GM19468 (cell line): ENCODE data around the gene SLC17A2.
A peak's percentile ranks its signal among the peaks of the same experiment; 100 is the strongest.
"Not testable (repeated sequence)": the region's sequence is repeated elsewhere in the genome, so short reads cannot be mapped to it uniquely, and the experiment has no call there.

ENCODE experiments used
- ATAC-seq: cut with Tn5 transposase; IDR thresholded peaks from one replicate; pipeline ENCODE4 v1.9.1; 2021; ENCODE audit warnings: mild to moderate bottlenecking, moderate library complexity, moderate number of reproducible peaks; ENCODE audit not compliant: unreplicated experiment; ENCODE audit errors: extremely low read depth

SLC17A2 gene

DNA sequence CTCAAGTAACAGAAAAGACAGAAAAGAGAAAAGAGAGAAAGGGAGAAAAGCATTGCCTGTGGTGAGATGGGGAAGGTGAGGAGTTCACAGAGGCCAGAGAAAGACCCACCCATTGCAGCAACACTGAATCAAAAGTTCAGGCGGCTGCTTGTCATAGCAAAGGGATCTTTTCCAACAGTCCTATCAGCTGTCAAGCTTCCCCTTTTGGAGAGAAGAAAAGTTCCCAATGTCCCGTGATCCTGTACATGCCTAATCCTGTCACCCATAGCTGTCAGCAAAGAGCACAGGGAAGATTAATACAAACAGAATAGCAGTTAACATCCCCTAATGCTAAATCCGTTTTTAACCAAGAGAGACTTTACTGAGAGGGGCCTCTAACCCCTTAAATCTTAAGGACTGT is 23.2 kb upstream of the SLC17A2 start:
- ATAC-seq: no peak

DNA sequence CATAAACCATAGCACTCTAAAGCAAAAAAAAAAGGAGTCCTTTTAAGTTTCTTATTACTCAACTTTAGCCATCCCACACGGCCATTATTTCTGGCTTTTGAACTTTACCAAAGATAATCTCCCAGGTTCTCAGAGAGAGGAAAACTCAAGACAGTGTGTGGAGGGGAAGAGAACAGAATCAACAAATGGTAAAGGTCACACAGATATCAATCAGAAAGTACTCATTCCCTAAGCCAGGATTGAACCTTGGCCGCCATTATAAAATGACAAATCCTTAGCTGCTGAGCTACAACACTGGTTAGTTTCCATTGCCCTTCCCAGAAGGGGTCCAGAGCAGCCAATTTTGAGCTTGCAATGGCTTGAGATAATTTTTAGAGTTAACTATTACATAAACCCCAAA is 22.0 kb upstream of the SLC17A2 start:
- ATAC-seq: no peak

DNA sequence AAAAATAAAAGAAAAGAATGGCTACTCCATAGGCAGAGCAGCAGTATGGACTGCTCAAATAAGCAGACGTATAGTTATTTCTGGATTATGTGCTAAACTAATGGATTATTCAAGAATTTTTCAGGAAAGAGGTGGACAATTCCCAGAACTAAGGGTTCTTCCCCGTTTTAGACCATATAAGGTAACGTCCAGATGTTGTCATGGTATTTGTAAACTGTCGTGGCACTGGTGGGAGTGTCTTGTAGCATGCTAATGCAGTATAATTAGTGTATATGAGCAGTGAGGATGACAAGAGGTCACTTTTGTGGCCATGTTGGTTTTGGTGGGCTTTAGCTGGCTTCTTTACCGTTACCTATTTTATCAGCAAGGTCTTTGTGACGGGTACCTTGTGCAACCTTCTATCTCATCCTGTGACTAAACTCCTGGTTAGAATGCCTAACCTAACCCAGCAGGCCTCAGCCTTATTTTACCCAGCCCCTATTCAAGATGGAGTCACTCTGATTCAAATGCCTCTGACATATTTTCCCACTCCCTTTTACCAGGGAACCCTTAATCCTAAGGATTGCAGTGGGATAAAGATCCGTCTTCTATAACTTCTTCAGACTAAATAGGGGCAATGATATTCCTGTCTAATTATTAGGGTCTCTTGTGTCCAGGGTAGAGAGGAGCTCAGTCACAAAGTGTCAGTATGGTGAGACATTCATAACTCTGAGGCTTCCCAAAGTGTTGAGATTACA is 21.0 kb upstream of the SLC17A2 start:
- ATAC-seq: no peak

DNA sequence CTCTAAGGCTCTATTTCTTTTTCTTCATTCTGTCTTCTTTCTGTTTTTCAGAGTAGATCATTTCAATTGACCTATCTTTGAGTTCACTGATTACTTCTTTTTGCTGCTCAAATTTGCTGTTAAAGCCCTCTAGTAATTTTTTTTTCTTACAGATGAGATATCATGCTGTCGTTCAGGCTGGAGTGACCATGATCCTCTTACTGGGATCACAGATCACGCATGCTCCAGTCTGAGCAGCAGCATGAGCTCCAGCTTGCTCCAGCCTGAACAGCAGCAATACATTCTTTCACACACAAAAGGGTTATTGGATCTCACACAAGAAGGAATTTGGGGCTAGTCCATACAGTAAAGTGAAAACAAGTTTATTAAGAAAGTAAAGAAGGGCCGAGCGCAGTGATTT is 19.8 kb upstream of the SLC17A2 start:
- no peak for ATAC-seq

- ATAC-seq: no peak
These were observed 19.2 kb upstream of the SLC17A2 start for GRCh38 chr6:25949695-25950094.

GRCh38 chr6:25947492-25947891 is 17.0 kb upstream of the SLC17A2 start:
- not testable (repeated sequence) for ATAC-seq

GRCh38 chr6:25946631-25947030 is 16.1 kb upstream of the SLC17A2 start:
- no peak for ATAC-seq

DNA sequence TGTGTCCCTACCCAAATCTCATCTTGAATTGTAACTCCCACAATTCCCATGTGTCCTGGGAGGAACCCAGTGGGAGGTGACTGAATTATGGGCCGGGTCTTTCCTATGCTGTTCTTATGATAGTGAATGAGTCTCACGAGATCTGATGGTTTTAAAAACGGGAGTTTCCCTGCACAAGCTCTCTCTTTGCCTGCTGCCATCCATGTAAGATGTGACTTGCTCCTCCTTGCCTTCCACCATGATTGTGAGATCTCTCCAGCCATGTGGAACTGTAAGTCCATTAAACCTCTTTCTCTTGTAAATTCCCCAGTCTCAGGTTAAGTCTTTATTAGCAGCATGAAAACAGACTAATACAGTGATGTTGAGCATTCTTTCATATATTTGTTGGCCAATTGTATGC is 15.2 kb upstream of the SLC17A2 start:
- ATAC-seq: not testable (repeated sequence)

- peak; percentile 58 for ATAC-seq
These were observed 14.4 kb upstream of the SLC17A2 start for GRCh38 chr6:25944688-25945574.

DNA sequence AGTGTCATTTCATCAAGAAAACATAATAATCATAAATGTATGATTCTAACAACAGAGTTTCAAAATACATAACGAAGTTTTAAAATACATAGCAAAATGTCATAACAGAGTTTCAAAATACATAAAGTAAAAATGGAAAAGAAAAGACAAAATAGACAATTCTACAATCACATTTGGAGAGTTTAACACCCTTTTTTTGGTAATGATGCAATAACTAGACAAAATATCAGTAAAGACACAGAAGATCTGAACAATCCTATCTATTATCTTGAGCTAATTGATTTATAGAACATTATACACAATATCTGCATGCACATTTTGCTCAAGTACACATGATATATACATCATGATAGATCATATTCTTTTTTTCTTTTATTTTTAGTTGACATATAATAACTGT is 13.4 kb upstream of the SLC17A2 start:
- no peak for ATAC-seq

- no peak for ATAC-seq
These were observed 12.2 kb upstream of the SLC17A2 start for GRCh38 chr6:25942561-25943147.

DNA sequence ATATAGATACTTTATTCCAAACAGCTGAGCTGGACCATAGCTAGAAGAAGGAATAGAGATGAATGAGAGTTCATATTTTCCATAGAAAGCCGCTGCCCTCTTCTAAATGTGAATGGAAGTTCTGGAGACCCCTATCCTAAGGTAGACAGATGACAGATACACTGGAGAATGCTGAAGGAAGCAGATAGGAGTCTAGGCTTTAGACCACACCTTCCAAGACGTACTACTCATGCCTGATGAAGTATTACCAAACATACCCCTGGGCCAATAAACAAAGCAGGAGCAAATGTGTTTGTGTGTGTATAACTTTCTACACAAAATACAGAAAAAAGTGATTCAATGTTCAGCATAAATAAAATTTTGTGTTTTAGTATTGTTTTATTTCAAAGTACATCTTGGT is 9.1 kb upstream of the SLC17A2 start:
- no peak for ATAC-seq

GRCh38 chr6:25935953-25936352 is 5.5 kb upstream of the SLC17A2 start:
- ATAC-seq: no peak

DNA sequence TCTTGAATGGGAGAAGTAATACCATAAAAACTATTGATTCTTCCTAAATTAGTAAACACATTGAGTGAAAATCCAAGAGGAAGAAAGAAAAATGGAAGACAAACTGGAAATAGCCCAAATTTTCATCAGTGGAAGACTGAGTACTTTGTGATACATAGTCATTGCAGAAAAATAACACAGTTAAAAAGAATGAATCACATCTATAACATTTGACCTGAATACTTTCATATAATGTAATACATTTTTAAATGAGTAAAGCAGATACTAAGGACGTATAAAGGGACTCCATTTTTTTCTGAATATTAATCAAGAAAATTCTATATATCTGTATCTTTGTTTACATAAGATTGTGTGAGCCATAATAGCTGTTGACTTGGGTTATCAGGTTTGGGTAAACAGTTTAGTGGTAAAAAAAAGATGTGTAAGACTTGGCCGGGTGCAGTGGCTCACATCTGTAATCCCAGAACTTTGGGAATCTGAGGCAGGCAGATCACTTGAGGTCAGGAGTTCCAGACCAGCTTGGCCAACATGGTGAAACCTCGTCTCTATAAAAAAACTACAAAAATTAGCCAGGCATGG is 4.3 kb upstream of the SLC17A2 start:
- no peak for ATAC-seq

DNA sequence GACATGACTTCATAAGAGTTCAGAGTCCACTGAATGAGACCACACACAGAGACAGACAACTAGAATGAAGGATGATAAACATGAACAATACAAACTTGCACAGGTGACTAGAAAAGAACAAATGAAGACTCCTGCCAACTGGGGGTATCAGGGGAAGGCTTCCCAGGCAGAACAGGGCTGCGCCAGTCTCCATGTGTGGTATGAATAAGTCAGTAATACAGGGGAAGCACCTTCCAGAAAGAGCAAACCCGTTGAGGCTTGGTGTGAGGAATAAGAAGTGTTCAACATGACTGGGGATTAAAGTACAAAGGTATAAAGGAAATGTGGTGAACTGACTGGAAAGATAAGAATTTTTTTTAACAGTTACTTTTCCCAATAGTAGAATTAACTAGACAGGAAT is 3.7 kb upstream of the SLC17A2 start:
- ATAC-seq: no peak

DNA sequence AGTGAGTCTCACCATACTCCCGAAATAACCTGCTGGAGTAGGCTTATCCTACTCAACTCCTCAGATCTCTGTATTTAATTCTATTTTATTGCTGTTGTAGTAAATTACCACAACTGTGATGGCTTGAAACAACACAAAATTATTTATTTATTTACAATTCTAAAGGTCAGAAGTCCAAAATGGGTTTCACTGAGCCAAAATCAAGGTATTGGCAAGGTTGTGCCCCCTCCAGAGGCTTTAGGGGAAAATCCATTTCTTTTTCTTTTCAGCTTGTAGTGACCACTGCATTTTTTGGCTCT is 869 bp upstream of the SLC17A2 start:
- no peak for ATAC-seq

DNA sequence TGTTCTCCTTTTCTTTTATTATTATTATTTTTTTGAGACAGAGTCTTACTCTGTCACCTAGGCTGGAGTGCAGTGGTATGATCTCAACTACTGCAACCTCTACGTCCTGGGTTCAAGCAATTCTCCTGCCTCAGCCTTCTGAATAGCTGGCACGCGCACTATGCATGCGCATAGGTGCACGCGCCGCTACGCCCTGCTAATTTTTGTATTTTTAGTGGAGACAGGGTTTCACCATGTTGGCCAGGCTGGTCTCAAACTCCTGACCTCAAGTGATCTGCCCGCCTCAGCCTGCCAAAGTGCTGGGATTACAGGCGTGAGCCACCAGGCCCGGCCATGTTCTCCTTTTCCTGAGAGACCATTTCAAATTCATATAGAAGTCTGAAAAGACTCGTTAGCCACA is 706 bp downstream of the SLC17A2 start:
- not testable (repeated sequence) for ATAC-seq

DNA sequence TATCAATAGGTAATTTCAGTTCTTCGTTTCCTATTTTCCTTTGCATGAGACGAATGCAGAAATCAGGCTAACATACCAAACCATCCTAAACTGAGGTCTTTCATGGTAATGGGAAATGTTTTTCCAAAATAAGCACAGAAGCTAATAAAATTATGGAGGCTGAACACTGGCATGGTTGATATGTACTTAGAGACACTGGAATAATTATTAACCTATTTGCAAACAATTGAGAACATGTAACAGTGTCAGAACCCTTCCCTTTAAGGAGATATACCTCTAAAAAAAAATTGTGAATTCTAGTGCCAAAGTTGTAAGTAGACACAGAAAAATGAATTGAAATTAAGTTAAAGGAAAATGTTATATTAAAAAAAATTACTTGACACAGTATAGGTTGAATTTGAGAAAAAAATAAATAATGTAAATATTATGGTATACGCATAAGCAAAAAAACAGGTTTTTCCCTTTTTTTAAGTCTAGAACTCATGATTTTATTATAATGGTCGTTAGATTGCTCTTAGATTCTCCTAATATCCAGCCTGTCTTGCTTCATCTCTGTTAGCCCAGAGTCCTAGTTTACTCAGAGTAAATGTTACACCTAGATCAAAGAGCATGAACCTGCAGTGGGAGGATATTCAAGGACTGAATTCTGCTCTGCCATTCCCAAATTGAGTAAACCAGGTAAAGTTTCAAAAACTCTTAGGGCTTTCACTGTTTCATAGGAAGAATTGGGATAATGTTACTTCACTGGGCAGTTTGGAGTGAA is 1.7 kb downstream of the SLC17A2 start:
- ATAC-seq: no peak

- no peak for ATAC-seq
These were observed 2.7 kb downstream of the SLC17A2 start for GRCh38 chr6:25927756-25928216.

DNA sequence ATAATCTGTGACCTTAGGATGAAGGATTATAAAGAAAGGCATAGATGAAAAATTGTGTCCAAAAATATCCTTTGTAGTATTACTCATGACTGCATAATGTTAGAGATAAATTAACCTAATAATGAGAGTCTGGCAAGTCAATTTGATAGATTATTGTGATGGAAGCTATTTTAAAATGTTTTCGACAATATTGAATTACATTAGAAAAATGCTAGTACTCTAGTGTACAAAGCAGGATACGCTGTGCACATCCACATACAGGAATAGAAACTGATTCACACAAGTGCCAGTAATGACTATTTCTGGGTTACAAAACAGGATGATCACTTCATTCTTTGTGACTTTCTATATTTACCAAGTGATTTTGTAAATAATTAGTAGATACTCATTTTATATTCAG is 3.3 kb downstream of the SLC17A2 start:
- no peak for ATAC-seq
